ENCODE results near the gene ERC2.

DNA sequence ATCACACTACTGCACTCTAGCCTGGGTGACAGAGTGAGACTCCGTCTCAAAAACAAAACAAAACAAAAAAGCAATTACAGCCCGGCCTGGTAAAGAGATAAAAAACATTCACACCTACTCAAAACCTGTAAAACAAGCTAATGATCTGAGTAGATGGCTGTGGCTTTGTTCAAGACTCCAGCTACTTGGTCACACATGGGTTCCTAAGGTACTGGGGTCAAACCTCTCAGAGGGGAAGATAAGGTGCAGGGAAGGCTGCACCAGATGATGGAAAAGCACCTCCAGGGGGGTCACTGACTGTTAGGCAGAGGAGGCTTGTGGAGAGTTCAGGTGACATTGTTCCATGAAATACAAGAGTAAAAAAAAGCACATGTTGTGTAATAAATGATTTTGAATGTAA is 531.0 kb downstream of the ERC2 start:
- TF ChIP-seq, protein P1, sequence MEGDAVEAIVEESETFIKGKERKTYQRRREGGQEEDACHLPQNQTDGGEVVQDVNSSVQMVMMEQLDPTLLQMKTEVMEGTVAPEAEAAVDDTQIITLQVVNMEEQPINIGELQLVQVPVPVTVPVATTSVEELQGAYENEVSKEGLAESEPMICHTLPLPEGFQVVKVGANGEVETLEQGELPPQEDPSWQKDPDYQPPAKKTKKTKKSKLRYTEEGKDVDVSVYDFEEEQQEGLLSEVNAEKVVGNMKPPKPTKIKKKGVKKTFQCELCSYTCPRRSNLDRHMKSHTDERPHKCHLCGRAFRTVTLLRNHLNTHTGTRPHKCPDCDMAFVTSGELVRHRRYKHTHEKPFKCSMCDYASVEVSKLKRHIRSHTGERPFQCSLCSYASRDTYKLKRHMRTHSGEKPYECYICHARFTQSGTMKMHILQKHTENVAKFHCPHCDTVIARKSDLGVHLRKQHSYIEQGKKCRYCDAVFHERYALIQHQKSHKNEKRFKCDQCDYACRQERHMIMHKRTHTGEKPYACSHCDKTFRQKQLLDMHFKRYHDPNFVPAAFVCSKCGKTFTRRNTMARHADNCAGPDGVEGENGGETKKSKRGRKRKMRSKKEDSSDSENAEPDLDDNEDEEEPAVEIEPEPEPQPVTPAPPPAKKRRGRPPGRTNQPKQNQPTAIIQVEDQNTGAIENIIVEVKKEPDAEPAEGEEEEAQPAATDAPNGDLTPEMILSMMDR (IDR thresholded peaks at IDR 0.05; ENCODE audit: extremely low read depth in 1 of 2, insufficient read depth in 1 of 2, low read depth in 1 of 2, low read length in 2 of 2) = no peak
- TF ChIP-seq POLR2A (IDR thresholded peaks at IDR 0.05; ENCODE audit: low read depth, low read length) (no peak), JUN (IDR thresholded peaks at IDR 0.05; ENCODE audit: borderline replicate concordance, insufficient read depth, insufficient read length, low read depth) (no peak), POLR2AphosphoS5 (IDR thresholded peaks at IDR 0.05; ENCODE audit: insufficient read depth, low read depth, low read length) (no peak), EZH2 (IDR thresholded peaks at IDR 0.05; ENCODE audit: borderline replicate concordance, low read depth, low read length, severe bottlenecking) (no peak), GATA2 (IDR thresholded peaks at IDR 0.05; ENCODE audit: insufficient read depth, insufficient read length, low read depth, low read length) (no peak)
- TF ChIP-seq, protein P2, sequence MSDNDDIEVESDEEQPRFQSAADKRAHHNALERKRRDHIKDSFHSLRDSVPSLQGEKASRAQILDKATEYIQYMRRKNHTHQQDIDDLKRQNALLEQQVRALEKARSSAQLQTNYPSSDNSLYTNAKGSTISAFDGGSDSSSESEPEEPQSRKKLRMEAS (IDR thresholded peaks at IDR 0.05; ENCODE audit: insufficient read depth, insufficient read length) = no peak
